Mesothelial cell of epicardium (in vitro differentiated cells): ENCODE data around the gene PRAMEF11. TPM values are rescaled to one million over a fixed set of nuclear protein-coding genes. Genes with fewer than 3 reads are reported as not detected.
"Not testable (repeated sequence)": the region's sequence is repeated elsewhere in the genome, so short reads cannot be mapped to it uniquely, and the experiment has no call there.

Experiments
- DNase-seq, 2 experiments: peaks; one replicate each; pipeline ENCODE4 v3.0.0; 2021; ENCODE audit warnings: low spot score in 2 of 2; ENCODE audit not compliant: unreplicated experiment in 2 of 2
- H3K27ac Mint-ChIP-seq: 2 replicates; pipeline ENCODE4 v1.8.0; 2021; ENCODE audit warnings: mixed read lengths
- H3K27me3 Mint-ChIP-seq: 2 replicates; pipeline ENCODE4 v1.8.0; 2021; ENCODE audit warnings: low read depth, mixed read lengths
- H3K36me3 Mint-ChIP-seq: 2 replicates; pipeline ENCODE4 v1.8.0; 2021; ENCODE audit warnings: mixed read lengths
- H3K4me1 Mint-ChIP-seq: 2 replicates; pipeline ENCODE4 v1.8.0; 2021; ENCODE audit warnings: mixed read lengths
- H3K4me3 Mint-ChIP-seq: 2 replicates; pipeline ENCODE4 v1.8.0; 2021; ENCODE audit warnings: mild to moderate bottlenecking, moderate library complexity, mixed read lengths
- H3K9me3 Mint-ChIP-seq: 2 replicates; pipeline ENCODE4 v1.8.0; 2021; ENCODE audit warnings: mixed read lengths
- CTCF ChIP-seq: fragments of 200-600 bp; sonication (generic); IDR thresholded peaks from one replicate; pipeline ENCODE4 v1.5.0; 2021; ENCODE audit warnings: antibody characterized with exemption; ENCODE audit not compliant: unreplicated experiment
- total RNA-seq: library from RNA; stranded (reverse); gene quantifications from 3 replicates; pipeline ENCODE4 v1.2.1, GENCODE V29; 2021

PRAMEF11 gene
- total RNA-seq, 1 donor from 2014 or later, result not detected

- Mint-ChIP-seq H3K4me3 (no peak overlapping the region), H3K4me1 (no peaks in the 10 kb centered on the region), H3K9me3 (peaks cover 40% of the 10 kb centered on the region), H3K27me3 (no peaks in the 10 kb centered on the region), H3K36me3 (no peaks in the 10 kb centered on the region), H3K27ac (no peak overlapping the region)
- DNase-seq, result no peak
- TF ChIP-seq CTCF, result no peak
These were observed 20.4 kb downstream of the PRAMEF11 start for GRCh38 chr1:12810691-12811408.

- no peak overlapping the region for H3K27ac Mint-ChIP-seq
- no peaks in the 10 kb centered on the region for H3K27me3 Mint-ChIP-seq
- no peaks in the 10 kb centered on the region for H3K36me3 Mint-ChIP-seq
- TF ChIP-seq CTCF, result no peak
- H3K4me1 Mint-ChIP-seq, result no peaks in the 10 kb centered on the region
- H3K4me3 Mint-ChIP-seq, result no peak overlapping the region
- peaks cover 41% of the 10 kb centered on the region for H3K9me3 Mint-ChIP-seq
- no peak for DNase-seq
These were observed 21.3 kb downstream of the PRAMEF11 start for GRCh38 chr1:12809933-12810332.

GRCh38 chr1:12799730-12800129 is 31.5 kb downstream of the PRAMEF11 start:
- Mint-ChIP-seq H3K27ac (no peak overlapping the region), H3K4me3 (no peak overlapping the region), H3K4me1 (peaks cover 2% of the 10 kb centered on the region), H3K27me3 (no peaks in the 10 kb centered on the region), H3K36me3 (no peaks in the 10 kb centered on the region), H3K9me3 (peaks cover 26% of the 10 kb centered on the region)
- no peak for DNase-seq
- TF ChIP-seq CTCF, result no peak

- H3K27me3 Mint-ChIP-seq, result no peaks in the 10 kb centered on the region
- H3K4me3 Mint-ChIP-seq, result no peak overlapping the region
- TF ChIP-seq CTCF, result no peak
- peaks cover 19% of the 10 kb centered on the region for H3K9me3 Mint-ChIP-seq
- H3K4me1 Mint-ChIP-seq, result peaks cover 2% of the 10 kb centered on the region
- H3K27ac Mint-ChIP-seq, result no peak overlapping the region
- H3K36me3 Mint-ChIP-seq, result no peaks in the 10 kb centered on the region
- DNase-seq, result no peak
These were observed 32.3 kb downstream of the PRAMEF11 start for GRCh38 chr1:12798911-12799310.

- not testable (repeated sequence) for H3K27ac Mint-ChIP-seq
These were observed 40.1 kb downstream of the PRAMEF11 start, which contains the start of gene PRAMEF1 for GRCh38 chr1:12791097-12791496. PRAMEF1 (plus strand) TSS chr1:12791397; CDS start chr1:12793228, 1,831 bp downstream.

GRCh38 chr1:12784729-12785128 is 46.5 kb downstream of the PRAMEF11 start:
- not testable (repeated sequence) for H3K27ac Mint-ChIP-seq, DNase-seq

More at GRCh38 chr1:12791097-12791496, 40.1 kb downstream of the PRAMEF11 start, which contains the start of gene PRAMEF1:
- not testable (repeated sequence) for H3K36me3 Mint-ChIP-seq, H3K9me3 Mint-ChIP-seq, H3K4me3 Mint-ChIP-seq, H3K27me3 Mint-ChIP-seq, DNase-seq, H3K4me1 Mint-ChIP-seq

More at GRCh38 chr1:12784729-12785128, 46.5 kb downstream of the PRAMEF11 start:
- peaks cover 16% of the 10 kb centered on the region for H3K9me3 Mint-ChIP-seq
- not testable (repeated sequence) for H3K4me3 Mint-ChIP-seq, H3K36me3 Mint-ChIP-seq, H3K27me3 Mint-ChIP-seq, H3K4me1 Mint-ChIP-seq
